HUES6 (cell line): ENCODE data around the gene SYCE1.
"Not testable (repeated sequence)": the region's sequence is repeated elsewhere in the genome, so short reads cannot be mapped to it uniquely, and the experiment has no call there.

Experiments
- H3K27ac ChIP-seq: 2 replicates; pipeline ENCODE4 v1.7.0; 2013; ENCODE audit warnings: low read depth, mild to moderate bottlenecking, low read length, inconsistent platforms
- H3K27me3 ChIP-seq: 2 replicates; pipeline ENCODE4 v1.6.1; 2013; ENCODE audit warnings: low read length; ENCODE audit not compliant: control insufficient read depth, insufficient read depth
- H3K36me3 ChIP-seq: 2 replicates; pipeline ENCODE4 v1.6.1; 2013; ENCODE audit warnings: low read length; ENCODE audit not compliant: control insufficient read depth, insufficient read depth
- H3K4me1 ChIP-seq: 2 replicates; pipeline ENCODE4 v1.6.1; 2013; ENCODE audit warnings: low read length; ENCODE audit not compliant: control insufficient read depth, insufficient read depth
- H3K4me3 ChIP-seq: 2 replicates; pipeline ENCODE4 v1.5.1; 2013; ENCODE audit warnings: low read depth, low read length
- H3K9ac ChIP-seq: one replicate; pipeline ENCODE4 v1.6.1; 2013; ENCODE audit warnings: mild to moderate bottlenecking, low read length
- H3K9me3 ChIP-seq: 2 replicates; pipeline ENCODE4 v1.6.1; 2013; ENCODE audit warnings: low read depth, low read length; ENCODE audit not compliant: control insufficient read depth, insufficient read depth

SYCE1 gene

GRCh38 chr10:133565441-133566294 is at the start of gene SYCE1:
TSS of gene SYCE1 (minus strand) at chr10:133565583. CDS start at chr10:133565529, 54 bp downstream.
- H3K4me3 ChIP-seq, result no peak within 1 kb of the TSS
- no peaks in the 10 kb centered on the region for H3K36me3 ChIP-seq
- H3K4me1 ChIP-seq, result no peaks in the 10 kb centered on the region
- H3K9me3 ChIP-seq, result peaks cover 41% of the 10 kb centered on the region; the same call in 1 of the 2 replicates
- H3K27ac ChIP-seq, result no peak within 1 kb of the TSS
- peaks cover 34% of the 10 kb centered on the region for H3K27me3 ChIP-seq
- no peak within 1 kb of the TSS for H3K9ac ChIP-seq

DNA sequence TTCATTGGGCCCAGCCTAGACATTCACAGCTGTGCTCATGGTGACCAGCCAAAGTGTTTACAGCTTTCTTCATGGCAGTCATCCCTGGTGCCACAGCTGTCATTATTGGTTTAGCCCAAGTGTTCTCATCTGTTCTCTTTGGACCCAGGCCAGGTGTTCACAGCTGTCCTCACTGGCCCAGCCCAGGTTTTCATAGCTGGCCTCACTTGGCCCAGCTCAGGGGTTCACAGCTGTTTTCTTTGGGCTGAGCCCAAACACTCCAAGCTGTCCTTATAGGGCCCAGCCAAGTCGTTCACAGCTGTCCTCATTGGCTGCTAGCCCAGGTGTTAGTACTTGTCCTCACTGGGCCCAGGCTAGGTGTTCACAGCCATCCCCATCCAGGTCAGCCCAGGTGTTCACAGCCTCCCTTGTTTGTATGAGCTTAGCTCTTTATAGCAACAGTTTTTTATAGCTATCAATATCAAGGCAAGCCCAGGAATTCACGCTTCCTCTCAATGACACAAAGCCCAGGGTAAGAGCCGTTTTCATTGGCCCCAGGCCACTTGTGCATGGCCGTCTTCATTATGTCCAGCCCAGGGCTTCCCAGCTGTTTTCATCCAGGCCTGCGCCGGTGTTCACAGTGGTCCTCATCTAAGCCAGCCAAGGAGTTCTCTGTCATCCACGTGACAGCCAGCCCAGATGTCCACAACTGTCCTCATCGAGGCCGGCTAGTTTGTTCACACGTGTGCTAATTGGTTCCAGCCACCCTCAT is 49.6 kb upstream of the SYCE1 start:
- H3K27me3 ChIP-seq, result peaks cover 15% of the 10 kb centered on the region; the same call in 1 of the 2 replicates
- peaks cover 66% of the 10 kb centered on the region; the same call in 1 of the 2 replicates for H3K9me3 ChIP-seq
- H3K27ac ChIP-seq, result no peak overlapping the region
- H3K4me3 ChIP-seq, result no peak overlapping the region
- no peak overlapping the region for H3K9ac ChIP-seq
- H3K4me1 ChIP-seq, result no peaks in the 10 kb centered on the region
- no peaks in the 10 kb centered on the region for H3K36me3 ChIP-seq

GRCh38 chr10:133613699-133614098 is 48.3 kb upstream of the SYCE1 start:
- H3K36me3 ChIP-seq, result no peaks in the 10 kb centered on the region
- H3K27ac ChIP-seq, result no peak overlapping the region
- no peak overlapping the region for H3K4me3 ChIP-seq
- peaks cover 58% of the 10 kb centered on the region; the same call in 1 of the 2 replicates for H3K9me3 ChIP-seq
- peaks cover 15% of the 10 kb centered on the region; the same call in 1 of the 2 replicates for H3K27me3 ChIP-seq
- H3K9ac ChIP-seq, result no peak overlapping the region
- H3K4me1 ChIP-seq, result no peaks in the 10 kb centered on the region

GRCh38 chr10:133611079-133611478 is 45.7 kb upstream of the SYCE1 start:
- Histone ChIP-seq H3K27ac (no peak overlapping the region), H3K9me3 (peaks cover 47% of the 10 kb centered on the region), H3K9ac (no peak overlapping the region), H3K4me1 (no peaks in the 10 kb centered on the region), H3K27me3 (peaks cover 15% of the 10 kb centered on the region; the same call in 1 of the 2 replicates), H3K36me3 (no peaks in the 10 kb centered on the region), H3K4me3 (no peak overlapping the region)

DNA sequence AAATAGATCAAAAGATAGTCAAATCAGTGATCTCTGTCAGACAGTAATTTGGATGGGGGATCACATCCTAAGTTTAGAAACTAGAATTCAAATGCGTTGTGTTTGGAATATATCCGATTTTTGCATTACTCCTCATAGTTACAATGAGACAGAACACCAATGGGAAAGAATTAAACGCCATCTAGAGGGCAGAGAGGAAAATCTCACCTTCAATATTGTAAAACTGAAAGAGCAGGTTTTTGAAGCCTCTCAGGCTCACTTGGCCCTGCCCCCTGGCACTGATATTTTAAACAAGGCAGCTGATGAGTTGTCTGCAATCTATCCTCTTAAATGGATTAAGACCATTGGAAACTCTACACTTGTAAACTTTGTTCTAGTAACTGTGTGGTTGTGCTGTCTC is 43.5 kb upstream of the SYCE1 start:
- Histone ChIP-seq H3K4me1 (no peaks in the 10 kb centered on the region), H3K4me3 (no peak overlapping the region), H3K9me3 (peaks cover 36% of the 10 kb centered on the region), H3K27me3 (peaks cover 32% of the 10 kb centered on the region; the same call in 1 of the 2 replicates), H3K36me3 (no peaks in the 10 kb centered on the region), H3K27ac (no peak overlapping the region), H3K9ac (no peak overlapping the region)

- H3K27me3 ChIP-seq, result peaks cover 20% of the 10 kb centered on the region; the same call in 1 of the 2 replicates
- H3K9me3 ChIP-seq, result peaks cover 33% of the 10 kb centered on the region
- not testable (repeated sequence) for H3K27ac ChIP-seq, H3K4me3 ChIP-seq, H3K36me3 ChIP-seq, H3K9ac ChIP-seq, H3K4me1 ChIP-seq
These were observed 38.1 kb upstream of the SYCE1 start for GRCh38 chr10:133603434-133603833.

- no peak overlapping the region for H3K4me3 ChIP-seq
- peaks cover 22% of the 10 kb centered on the region; the same call in 1 of the 2 replicates for H3K27me3 ChIP-seq
- H3K9me3 ChIP-seq, result peaks cover 26% of the 10 kb centered on the region; the same call in 1 of the 2 replicates
- H3K36me3 ChIP-seq, result no peaks in the 10 kb centered on the region
- H3K9ac ChIP-seq, result no peak overlapping the region
- no peaks in the 10 kb centered on the region for H3K4me1 ChIP-seq
- no peak overlapping the region for H3K27ac ChIP-seq
These were observed 35.3 kb upstream of the SYCE1 start for GRCh38 chr10:133600657-133601056.

GRCh38 chr10:133599869-133600268 is 34.5 kb upstream of the SYCE1 start:
- H3K9me3 ChIP-seq, result peaks cover 26% of the 10 kb centered on the region; the same call in 1 of the 2 replicates
- not testable (repeated sequence) for H3K27ac ChIP-seq, H3K4me1 ChIP-seq, H3K36me3 ChIP-seq, H3K4me3 ChIP-seq, H3K9ac ChIP-seq
- H3K27me3 ChIP-seq, result peaks cover 15% of the 10 kb centered on the region; the same call in 1 of the 2 replicates

GRCh38 chr10:133592716-133593115 is 27.3 kb upstream of the SYCE1 start:
- peaks cover 21% of the 10 kb centered on the region; the same call in 1 of the 2 replicates for H3K27me3 ChIP-seq
- no peaks in the 10 kb centered on the region for H3K36me3 ChIP-seq
- no peak overlapping the region for H3K27ac ChIP-seq
- H3K9me3 ChIP-seq, result peaks cover 31% of the 10 kb centered on the region; the same call in 1 of the 2 replicates
- no peak overlapping the region for H3K4me3 ChIP-seq
- H3K4me1 ChIP-seq, result no peaks in the 10 kb centered on the region
- no peak overlapping the region for H3K9ac ChIP-seq

GRCh38 chr10:133590970-133591359 is 25.6 kb upstream of the SYCE1 start:
- Histone ChIP-seq H3K4me1 (no peaks in the 10 kb centered on the region), H3K4me3 (no peak overlapping the region), H3K9ac (no peak overlapping the region), H3K9me3 (peaks cover 32% of the 10 kb centered on the region; the same call in 1 of the 2 replicates), H3K27ac (no peak overlapping the region), H3K36me3 (no peaks in the 10 kb centered on the region), H3K27me3 (peaks cover 20% of the 10 kb centered on the region; the same call in 1 of the 2 replicates)
